PC-9 (cell line): ENCODE measurements around the gene NACC2.

Source experiments
- EZH2 ChIP-seq: fragments of 200-600 bp; sonication (generic); IDR thresholded peaks from 2 replicates; pipeline ENCODE4 v1.8.0; 2017; ENCODE audit warnings: antibody characterized with exemption, low read depth
- TF ChIP-seq, protein P1 (sequence below): fragments of 200-600 bp; sonication (generic); conservative IDR thresholded peaks from 2 replicates; pipeline ENCODE4 v1.6.1; 2017; ENCODE audit warnings: mixed run types, antibody characterized with exemption, mild to moderate bottlenecking, moderate library complexity

- TF ChIP-seq, protein P1, sequence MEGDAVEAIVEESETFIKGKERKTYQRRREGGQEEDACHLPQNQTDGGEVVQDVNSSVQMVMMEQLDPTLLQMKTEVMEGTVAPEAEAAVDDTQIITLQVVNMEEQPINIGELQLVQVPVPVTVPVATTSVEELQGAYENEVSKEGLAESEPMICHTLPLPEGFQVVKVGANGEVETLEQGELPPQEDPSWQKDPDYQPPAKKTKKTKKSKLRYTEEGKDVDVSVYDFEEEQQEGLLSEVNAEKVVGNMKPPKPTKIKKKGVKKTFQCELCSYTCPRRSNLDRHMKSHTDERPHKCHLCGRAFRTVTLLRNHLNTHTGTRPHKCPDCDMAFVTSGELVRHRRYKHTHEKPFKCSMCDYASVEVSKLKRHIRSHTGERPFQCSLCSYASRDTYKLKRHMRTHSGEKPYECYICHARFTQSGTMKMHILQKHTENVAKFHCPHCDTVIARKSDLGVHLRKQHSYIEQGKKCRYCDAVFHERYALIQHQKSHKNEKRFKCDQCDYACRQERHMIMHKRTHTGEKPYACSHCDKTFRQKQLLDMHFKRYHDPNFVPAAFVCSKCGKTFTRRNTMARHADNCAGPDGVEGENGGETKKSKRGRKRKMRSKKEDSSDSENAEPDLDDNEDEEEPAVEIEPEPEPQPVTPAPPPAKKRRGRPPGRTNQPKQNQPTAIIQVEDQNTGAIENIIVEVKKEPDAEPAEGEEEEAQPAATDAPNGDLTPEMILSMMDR, result no peak
- no peak for TF ChIP-seq EZH2
Observed at GRCh38 chr9:136052991-136053756, 41.9 kb downstream of the NACC2 start.
